GM12801 (cell line): Measurements from ENCODE around the gene CSMD2.

Experiments used
- TF ChIP-seq, protein P1 (sequence below): IDR thresholded peaks from one replicate; pipeline ENCODE4 v1.5.1; 2011; ENCODE audit warnings: control low read depth; ENCODE audit not compliant: insufficient read length; ENCODE audit errors: extremely low read depth

CSMD2 gene

DNA sequence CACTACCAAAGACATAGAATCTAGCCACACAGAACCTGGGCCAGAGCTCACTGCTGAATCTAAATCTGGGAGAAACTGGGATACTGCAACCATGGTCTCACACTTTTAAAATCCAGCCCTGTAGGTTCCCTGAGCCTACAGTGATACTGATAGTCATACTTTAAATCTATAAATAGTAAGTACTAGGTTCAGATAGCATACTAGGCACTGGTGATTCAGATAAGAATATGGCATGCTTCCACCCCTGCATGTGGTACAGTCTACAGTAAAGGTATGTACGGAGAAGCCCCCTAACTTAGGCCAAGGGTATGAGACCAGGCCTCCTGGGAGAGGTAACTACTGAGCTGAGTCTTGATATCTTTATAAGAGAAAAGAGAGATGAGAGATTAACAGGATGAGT is 494.5 kb downstream of the CSMD2 start:
- TF ChIP-seq, protein P1, sequence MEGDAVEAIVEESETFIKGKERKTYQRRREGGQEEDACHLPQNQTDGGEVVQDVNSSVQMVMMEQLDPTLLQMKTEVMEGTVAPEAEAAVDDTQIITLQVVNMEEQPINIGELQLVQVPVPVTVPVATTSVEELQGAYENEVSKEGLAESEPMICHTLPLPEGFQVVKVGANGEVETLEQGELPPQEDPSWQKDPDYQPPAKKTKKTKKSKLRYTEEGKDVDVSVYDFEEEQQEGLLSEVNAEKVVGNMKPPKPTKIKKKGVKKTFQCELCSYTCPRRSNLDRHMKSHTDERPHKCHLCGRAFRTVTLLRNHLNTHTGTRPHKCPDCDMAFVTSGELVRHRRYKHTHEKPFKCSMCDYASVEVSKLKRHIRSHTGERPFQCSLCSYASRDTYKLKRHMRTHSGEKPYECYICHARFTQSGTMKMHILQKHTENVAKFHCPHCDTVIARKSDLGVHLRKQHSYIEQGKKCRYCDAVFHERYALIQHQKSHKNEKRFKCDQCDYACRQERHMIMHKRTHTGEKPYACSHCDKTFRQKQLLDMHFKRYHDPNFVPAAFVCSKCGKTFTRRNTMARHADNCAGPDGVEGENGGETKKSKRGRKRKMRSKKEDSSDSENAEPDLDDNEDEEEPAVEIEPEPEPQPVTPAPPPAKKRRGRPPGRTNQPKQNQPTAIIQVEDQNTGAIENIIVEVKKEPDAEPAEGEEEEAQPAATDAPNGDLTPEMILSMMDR, result no peak

DNA sequence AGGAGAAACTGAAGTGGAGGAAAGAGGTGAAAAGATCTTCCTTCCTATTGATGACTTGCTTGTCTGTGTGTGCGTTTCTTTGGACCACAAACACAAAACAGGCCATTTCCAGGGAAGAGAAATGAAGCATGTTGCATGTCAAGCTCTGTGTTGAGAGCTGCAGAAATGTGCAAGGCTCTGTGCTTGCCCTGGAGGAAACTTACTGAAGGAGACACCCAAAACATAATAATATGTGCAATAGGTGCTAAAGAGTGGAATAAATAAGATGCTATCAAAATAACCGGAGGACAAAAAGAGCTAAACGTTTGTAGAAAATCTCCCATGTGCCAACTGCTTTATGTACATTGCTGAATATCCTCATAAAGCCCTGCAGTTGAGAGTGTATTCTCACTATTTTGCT is 496.3 kb downstream of the CSMD2 start:
- TF ChIP-seq, protein P1, result no peak

DNA sequence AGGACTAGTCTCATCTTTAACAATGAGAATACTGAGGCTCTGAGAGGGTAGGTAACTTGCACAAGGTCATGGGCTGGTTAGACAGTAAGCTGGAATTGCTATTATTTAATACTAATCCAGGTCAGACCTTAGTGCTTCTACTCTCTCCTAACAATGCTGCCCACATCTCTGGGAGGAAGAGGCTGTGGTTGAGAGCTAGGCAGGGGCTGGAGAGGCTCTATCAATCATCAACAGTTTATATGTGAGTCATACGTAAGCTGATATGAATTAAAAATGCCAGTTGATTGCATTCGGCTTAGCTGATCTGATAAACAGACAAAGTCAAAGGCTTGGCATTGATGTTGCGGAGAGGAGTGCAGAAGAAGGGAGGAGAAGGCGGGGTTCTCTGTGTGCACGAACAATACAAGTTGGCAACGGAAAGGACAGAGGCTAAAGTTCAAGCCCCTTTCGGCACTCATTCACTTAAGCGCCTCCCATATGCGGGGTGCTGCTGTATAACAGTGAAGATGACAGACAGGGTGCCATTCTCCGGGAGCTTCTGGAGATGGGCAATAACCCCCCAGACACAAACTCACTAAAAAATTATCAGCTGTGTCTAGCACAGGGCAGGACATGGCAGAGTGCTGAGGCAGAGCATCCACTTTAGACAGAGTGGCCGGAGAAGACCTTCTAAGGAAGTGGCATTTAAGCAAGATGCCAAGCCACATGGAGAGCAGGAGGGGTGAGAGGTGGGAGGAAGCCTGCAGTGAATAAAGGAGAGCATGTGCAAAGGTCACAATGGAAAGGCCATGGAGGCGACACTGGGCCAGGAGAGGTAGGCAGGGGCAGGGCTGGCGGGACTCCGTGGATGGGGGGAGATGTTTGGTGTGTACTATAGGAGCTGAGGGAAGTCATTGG is 497.4 kb downstream of the CSMD2 start:
- TF ChIP-seq, protein P1, result no peak

DNA sequence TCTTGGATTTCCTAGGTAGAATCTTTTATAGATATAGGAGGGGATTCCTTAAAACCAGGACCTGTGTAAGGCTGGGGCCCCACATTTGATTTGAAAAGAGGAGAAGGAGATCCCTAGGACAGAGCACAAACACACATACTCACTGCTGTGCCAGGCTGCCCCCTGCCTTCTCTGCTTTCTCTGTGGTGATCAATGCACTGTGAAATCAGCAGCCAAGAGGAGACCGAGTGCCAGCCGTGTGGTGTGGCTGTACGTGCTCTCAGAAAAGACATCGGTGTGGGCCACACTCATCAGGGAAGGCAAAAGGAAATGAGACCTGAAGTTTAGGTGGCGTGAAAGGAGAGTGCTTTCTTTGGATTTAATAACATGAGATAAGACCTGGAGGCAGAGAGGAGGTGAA is 498.4 kb downstream of the CSMD2 start:
- TF ChIP-seq, protein P1, result no peak

GRCh38 chr1:33661811-33662454 is 503.1 kb downstream of the CSMD2 start:
- TF ChIP-seq, protein P1, result no peak

- TF ChIP-seq, protein P1, result no peak
Observed at GRCh38 chr1:33660956-33661355, 504.1 kb downstream of the CSMD2 start.

GRCh38 chr1:33660244-33660643 is 504.8 kb downstream of the CSMD2 start:
- TF ChIP-seq, protein P1, result no peak
